IMR-90 (cell line): ENCODE data around the gene TNKS2. TPM values are rescaled to one million over a fixed set of nuclear protein-coding genes. Genes with fewer than 3 reads are reported as not detected.

ENCODE experiments used
- ATAC-seq: fragments of 200-7000 bp; cut with Tn5 transposase; 2 replicates; pipeline ENCODE4 v1.9.1; 2020; ENCODE audit warnings: low read depth, mild to moderate bottlenecking, moderate library complexity
- BruUV-seq: library from RNA; stranded (reverse); fragments of 400-500 nt; replicated peaks from 2 replicates; lab custom pipeline; 2021; lab: Mats Ljungman, UMichigan
- CTCF ChIA-PET: fragments of 300-600 bp; formaldehyde crosslinking; extraction: SDS; loops from one replicate; lab custom pipeline; 2021; ENCODE audit warnings: antibody characterized with exemption; lab: Yijun Ruan, JAX
- POLR2A ChIA-PET: fragments of 300-600 bp; sonication (Branson Sonifier 250); formaldehyde crosslinking; loops from one replicate; lab custom pipeline; 2022; ENCODE audit warnings: antibody characterized with exemption; ENCODE audit not compliant: unreplicated experiment; lab: Charles Lee
- DNase-seq: peaks from one replicate; pipeline ENCODE4 v3.0.0; 2013
- H2AFZ ChIP-seq: replicated peaks from 2 replicates; pipeline ENCODE3; 2013; ENCODE audit warnings: low read length, mild to moderate bottlenecking; ENCODE audit not compliant: poor library complexity
- H2AK5ac ChIP-seq: 2 replicates; pipeline ENCODE4 v1.6.1; 2013; ENCODE audit warnings: low read depth, low read length, inconsistent platforms
- H2AK9ac ChIP-seq: replicated peaks from 2 replicates; pipeline ENCODE3; 2013; ENCODE audit warnings: mild to moderate bottlenecking, low read depth, low read length, moderate library complexity; ENCODE audit not compliant: poor library complexity
- H2BK120ac ChIP-seq: 2 replicates; pipeline ENCODE4 v1.6.1; 2013; ENCODE audit warnings: low read depth, low read length, inconsistent platforms
- H2BK15ac ChIP-seq: 3 replicates; pipeline ENCODE4 v1.6.1; 2013; ENCODE audit warnings: low read depth, low read length, inconsistent platforms
- H2BK20ac ChIP-seq: 2 replicates; pipeline ENCODE4 v1.6.1; 2013; ENCODE audit warnings: low read depth, mild to moderate bottlenecking, inconsistent platforms, low read length, moderate library complexity
- H2BK5ac ChIP-seq: 2 replicates; pipeline ENCODE4 v1.6.1; 2013; ENCODE audit warnings: mild to moderate bottlenecking, low read depth, low read length, inconsistent platforms; ENCODE audit not compliant: poor library complexity, severe bottlenecking
- H3K14ac ChIP-seq: replicated peaks from 2 replicates; pipeline ENCODE4 v1.6.1; 2013; ENCODE audit warnings: low read depth, low read length, inconsistent platforms
- H3K18ac ChIP-seq: 2 replicates; pipeline ENCODE4 v1.6.1; 2013; ENCODE audit warnings: low read depth, low read length, control low read depth
- H3K23ac ChIP-seq: 2 replicates; pipeline ENCODE4 v1.6.1; 2013; ENCODE audit warnings: low read depth, low read length, inconsistent platforms
- H3K27ac ChIP-seq: 2 replicates; pipeline ENCODE4 v1.5.1; 2013; ENCODE audit warnings: mild to moderate bottlenecking, control low read depth, low read length; ENCODE audit not compliant: insufficient read depth
- H3K27me3 ChIP-seq: 2 replicates; pipeline ENCODE4 v1.6.1; 2013; ENCODE audit warnings: low read length; ENCODE audit not compliant: control insufficient read depth, insufficient read depth
- H3K36me3 ChIP-seq: 2 replicates; pipeline ENCODE4 v1.6.1; 2013; ENCODE audit warnings: low read length, mixed read lengths; ENCODE audit not compliant: control insufficient read depth, insufficient read depth
- H3K4ac ChIP-seq: 2 replicates; pipeline ENCODE4 v1.6.1; 2013; ENCODE audit warnings: low read depth, low read length, inconsistent platforms
- H3K4me1 ChIP-seq: 2 replicates; pipeline ENCODE4 v1.6.1; 2013; ENCODE audit warnings: low read length, mixed read lengths; ENCODE audit not compliant: control insufficient read depth, insufficient read depth
- H3K4me2 ChIP-seq: 2 replicates; pipeline ENCODE4 v1.6.1; 2013; ENCODE audit warnings: low read depth, mild to moderate bottlenecking, control low read depth, low read length, moderate library complexity
- H3K4me3 ChIP-seq: 2 replicates; pipeline ENCODE4 v1.5.1; 2013; ENCODE audit warnings: low read depth, mild to moderate bottlenecking, control low read depth, low read length, moderate library complexity; ENCODE audit not compliant: insufficient read depth
- H3K56ac ChIP-seq: 2 replicates; pipeline ENCODE4 v1.6.1; 2013; ENCODE audit warnings: low read length, inconsistent platforms; ENCODE audit not compliant: insufficient read depth; ENCODE audit errors: extremely low read depth
- H3K79me1 ChIP-seq, 2 experiments: 2 replicates each; pipeline ENCODE4 v1.6.1; 2013; ENCODE audit warnings: low read length in 2 of 2, inconsistent platforms in 1 of 2, low read depth in 1 of 2
- H3K9ac ChIP-seq: 2 replicates; pipeline ENCODE4 v1.6.1; 2013; ENCODE audit warnings: low read depth, low read length, control low read depth
- H3K9me1 ChIP-seq: 2 replicates; pipeline ENCODE4 v1.6.1; 2013; ENCODE audit warnings: low read length, inconsistent platforms; ENCODE audit not compliant: insufficient read depth
- H3K9me3 ChIP-seq: 2 replicates; pipeline ENCODE4 v1.6.1; 2013; ENCODE audit warnings: low read length; ENCODE audit not compliant: control insufficient read depth, insufficient read depth
- H4K20me1 ChIP-seq: 2 replicates; pipeline ENCODE4 v1.6.1; 2013; ENCODE audit warnings: low read length, inconsistent platforms; ENCODE audit not compliant: insufficient read depth
- H4K5ac ChIP-seq: 2 replicates; pipeline ENCODE4 v1.6.1; 2013; ENCODE audit warnings: mild to moderate bottlenecking, low read depth, low read length, control low read depth
- H4K8ac ChIP-seq, 2 experiments: 2 replicates each; pipeline ENCODE4 v1.6.1; 2013; ENCODE audit warnings: low read depth in 2 of 2, low read length in 2 of 2, control low read depth in 1 of 2, inconsistent platforms in 1 of 2
- H4K91ac ChIP-seq: 2 replicates; pipeline ENCODE4 v1.6.1; 2013; ENCODE audit warnings: low read depth, low read length, inconsistent platforms; ENCODE audit not compliant: insufficient read depth
- ELK1 ChIP-seq: fragments of 150-350 bp; IDR thresholded peaks from 2 replicates; pipeline ENCODE4 v1.6.1; 2016; ENCODE audit warnings: low read depth, mild to moderate bottlenecking, low read length, moderate library complexity, borderline replicate concordance
- FOS ChIP-seq: fragments of 150-350 bp; IDR thresholded peaks from 2 replicates; pipeline ENCODE4 v1.6.1; 2016; ENCODE audit warnings: low read depth, low read length
- MAZ ChIP-seq: IDR thresholded peaks from 2 replicates; pipeline ENCODE4 v1.6.1; 2012; ENCODE audit warnings: low read depth, mild to moderate bottlenecking, low read length, improper control_type of control experiment, moderate library complexity, borderline replicate concordance
- RAD21 ChIP-seq: IDR thresholded peaks from 2 replicates; pipeline ENCODE4 v1.6.1; 2012; ENCODE audit warnings: low read length, improper control_type of control experiment
- WGBS, 2 experiments: methylation state at CpG; one replicate each; pipeline versions ENCODE4 v1.1.5 to v1.1.7; 2013; ENCODE audit warnings: missing lambda C conversion rate in 2 of 2; ENCODE audit not compliant: insufficient read length in 1 of 2; ENCODE audit errors: extremely low coverage in 2 of 2; 5-methylcytosine and 5-hydroxymethylcytosine counted together
- dilution Hi-C: fragments of 300-500 bp; cut with HindIII; formaldehyde crosslinking; loops from one replicate; pipeline ENCODE4 v1.14.3; 2018; ENCODE audit warnings: low sequenced_read_pairs; ENCODE audit not compliant: unreplicated experiment
- in situ Hi-C: fragments of 300-500 bp; cut with MboI; formaldehyde crosslinking; loops from 3 replicates; pipeline ENCODE4 v1.14.3; 2019; ENCODE audit warnings: low sequenced_read_pairs, inconsistent platforms, mixed read lengths
- intact Hi-C: fragments of 100-400 bp; cut with micrococcal nuclease; formaldehyde crosslinking; loops from 2 replicates; pipeline ENCODE4 v1.10.0; 2022
- polyA plus RNA-seq, 3 experiments: library from polyadenylated mRNA; depleted of rRNA; stranded (reverse); fragments of >200 nt; gene quantifications; 2 replicates each; pipeline ENCODE4 v1.2.3, GENCODE V29; 2012; ENCODE audit warnings: low replicate concordance in 1 of 3
- total RNA-seq: library from RNA; depleted of rRNA; stranded (reverse); fragments of >200 nt; gene quantifications from 2 replicates; pipeline ENCODE4 v1.2.3, GENCODE V29; 2012
- TF ChIP-seq, protein P1 (sequence below): conservative IDR thresholded peaks from 2 replicates; pipeline ENCODE4 v1.5.1; 2012; ENCODE audit warnings: mild to moderate bottlenecking, low read depth, low read length, improper control_type of control experiment

Gene TNKS2
- total and polyA plus RNA-seq, 2 of the 4 experiments (the other 2 are of a cell fraction) = 17.0 to 41.4 TPM

DNA sequence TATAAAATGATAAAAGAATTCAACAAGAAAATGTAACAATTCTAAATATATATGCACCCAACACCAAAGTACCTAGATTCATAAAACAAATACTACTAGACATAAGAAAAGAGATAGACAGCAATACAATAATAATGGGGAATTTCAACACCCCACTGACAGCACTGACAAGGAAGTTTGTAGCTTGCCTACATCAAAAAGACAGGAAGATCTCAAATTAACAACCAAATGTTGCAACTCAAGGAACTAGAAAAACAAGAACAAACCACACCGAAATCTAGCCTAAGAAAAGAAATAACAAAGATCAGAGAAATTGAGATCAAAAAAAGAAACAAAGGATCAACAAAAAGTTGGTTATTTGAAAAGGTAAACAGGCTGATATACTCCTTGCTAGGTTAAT lies 36.5 kb upstream of the TNKS2 start:
- CTCF ChIA-PET = no interaction called here
- no peak overlapping the region for H3K14ac ChIP-seq
- H3K4ac ChIP-seq = no peak overlapping the region
- DNase-seq (no peak), ATAC-seq (no peak)
- dilution Hi-C loops = no loop called here
- H4K8ac ChIP-seq = no peak overlapping the region
- H2BK20ac ChIP-seq = no peak overlapping the region
- H3K27ac ChIP-seq = no peak overlapping the region
- H4K20me1 ChIP-seq = no peaks in the 10 kb centered on the region
- H2AK9ac ChIP-seq = no peak overlapping the region
- no peak overlapping the region for H3K4me3 ChIP-seq
- no peak overlapping the region for H2BK5ac ChIP-seq
- no peaks in the 10 kb centered on the region for H3K79me1 ChIP-seq
- no peak for TF ChIP-seq RAD21
- TF ChIP-seq FOS = no peak
- no peak for TF ChIP-seq MAZ
- TF ChIP-seq, protein P1, sequence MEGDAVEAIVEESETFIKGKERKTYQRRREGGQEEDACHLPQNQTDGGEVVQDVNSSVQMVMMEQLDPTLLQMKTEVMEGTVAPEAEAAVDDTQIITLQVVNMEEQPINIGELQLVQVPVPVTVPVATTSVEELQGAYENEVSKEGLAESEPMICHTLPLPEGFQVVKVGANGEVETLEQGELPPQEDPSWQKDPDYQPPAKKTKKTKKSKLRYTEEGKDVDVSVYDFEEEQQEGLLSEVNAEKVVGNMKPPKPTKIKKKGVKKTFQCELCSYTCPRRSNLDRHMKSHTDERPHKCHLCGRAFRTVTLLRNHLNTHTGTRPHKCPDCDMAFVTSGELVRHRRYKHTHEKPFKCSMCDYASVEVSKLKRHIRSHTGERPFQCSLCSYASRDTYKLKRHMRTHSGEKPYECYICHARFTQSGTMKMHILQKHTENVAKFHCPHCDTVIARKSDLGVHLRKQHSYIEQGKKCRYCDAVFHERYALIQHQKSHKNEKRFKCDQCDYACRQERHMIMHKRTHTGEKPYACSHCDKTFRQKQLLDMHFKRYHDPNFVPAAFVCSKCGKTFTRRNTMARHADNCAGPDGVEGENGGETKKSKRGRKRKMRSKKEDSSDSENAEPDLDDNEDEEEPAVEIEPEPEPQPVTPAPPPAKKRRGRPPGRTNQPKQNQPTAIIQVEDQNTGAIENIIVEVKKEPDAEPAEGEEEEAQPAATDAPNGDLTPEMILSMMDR = no peak
- TF ChIP-seq ELK1 = no peak
- H3K9me1 ChIP-seq = no peaks in the 10 kb centered on the region
- no peak overlapping the region for H3K23ac ChIP-seq
- no peak overlapping the region for H4K91ac ChIP-seq
- in situ Hi-C loops = no loop called here
- H3K36me3 ChIP-seq = no peaks in the 10 kb centered on the region
- no peak overlapping the region for H3K4me2 ChIP-seq
- no peak overlapping the region for H2BK15ac ChIP-seq
- H2BK120ac ChIP-seq = no peak overlapping the region
- no CpG with 5 or more reads among the region's 1 CpG for WGBS, 2 experiments
- no peak overlapping the region for H3K18ac ChIP-seq
- H2AFZ ChIP-seq = no peak overlapping the region
- no peak overlapping the region for H2AK5ac ChIP-seq
- intact Hi-C loops = no loop called here
- no peak overlapping the region for H3K9ac ChIP-seq
- H3K56ac ChIP-seq = no peak overlapping the region
- H3K4me1 ChIP-seq = peaks cover 5% of the 10 kb centered on the region
- BruUV-seq = no TSS peak
- H3K27me3 ChIP-seq = no peaks in the 10 kb centered on the region; the same call in 1 of the 2 replicates
- POLR2A ChIA-PET = no interaction called here
- H3K9me3 ChIP-seq = peaks cover 2% of the 10 kb centered on the region; the same call in 1 of the 2 replicates
- H4K5ac ChIP-seq = no peak overlapping the region
